ENCODE measurements around the gene ME3. TPM values are rescaled to one million over a fixed set of nuclear protein-coding genes. Genes with fewer than 3 reads are reported as not detected.

The ME3 gene
- total and polyA plus RNA-seq, 4 donors = 1.4 to 7.2 (median 2.3) TPM

DNA sequence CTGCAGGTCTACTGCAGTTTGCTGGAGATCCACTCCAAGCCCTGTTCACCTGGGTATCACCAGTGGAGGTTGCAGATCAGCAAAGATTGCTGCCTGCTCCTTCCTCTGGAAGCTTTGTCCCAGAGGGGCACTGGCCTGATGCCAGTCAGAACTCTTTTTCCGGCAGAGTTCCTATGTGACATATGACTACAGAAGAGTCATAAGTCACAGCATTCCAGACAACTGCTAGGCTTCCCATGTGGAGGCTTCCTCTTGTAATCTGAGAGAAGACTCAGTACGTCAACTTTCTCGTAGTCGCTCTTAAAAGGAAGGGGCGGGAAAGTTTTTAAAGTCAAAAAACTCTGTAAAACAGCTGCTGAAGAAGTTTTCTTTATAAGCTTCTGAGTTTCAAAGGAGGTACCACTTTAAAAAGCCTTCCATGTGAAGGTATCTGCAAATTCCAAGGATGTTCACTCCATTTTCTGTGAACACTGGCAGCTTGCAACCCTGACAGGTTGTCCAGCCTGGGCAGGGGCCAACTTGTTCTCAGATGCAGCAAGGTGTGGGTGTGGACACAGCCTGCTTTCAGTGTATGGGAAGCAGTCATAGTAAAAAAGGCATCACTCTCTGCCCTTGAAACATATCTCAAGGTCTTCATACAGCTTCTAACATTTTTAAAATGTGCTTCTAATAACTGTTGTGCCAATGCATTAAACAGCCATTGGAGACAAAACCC is 97.8 kb downstream of the ME3 start:
- WGBS = 62% methylated on average over 5 of the region's 5 CpGs
- no peak overlapping the region for H3K9ac ChIP-seq (ENCODE audit: low read depth in 1 of 2, low read length in 2 of 2)

DNA sequence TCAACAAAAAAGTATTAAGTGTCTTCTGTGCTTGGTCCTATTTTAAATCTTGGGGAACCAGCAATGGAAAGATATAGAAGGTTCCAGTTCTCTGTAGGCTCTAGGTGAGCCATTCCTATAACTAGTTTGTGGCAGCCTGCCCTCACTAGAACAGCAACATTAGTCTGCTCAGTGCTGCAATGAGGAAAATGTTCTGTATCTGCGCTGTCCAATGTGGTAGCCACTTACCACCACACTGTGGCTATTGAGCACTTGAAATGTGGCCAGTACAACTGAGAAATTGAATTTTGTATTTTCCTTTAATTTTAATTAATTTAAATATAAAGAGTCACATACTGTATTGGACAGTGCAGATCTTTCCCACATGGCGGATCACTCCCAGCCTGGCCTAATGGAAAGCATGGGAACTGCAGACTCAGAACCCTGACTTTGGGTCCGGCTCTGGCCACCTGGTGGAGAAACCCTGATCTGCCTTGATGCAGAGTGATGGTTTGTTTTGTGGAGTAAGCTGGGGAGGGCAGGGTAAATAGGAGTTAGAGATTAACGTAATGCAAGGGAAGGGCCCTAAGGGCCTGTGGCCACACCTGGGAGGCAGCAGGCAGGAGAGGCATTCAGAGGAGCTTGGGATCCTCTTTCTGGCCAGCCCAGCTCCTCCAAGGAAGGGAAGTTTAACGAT is 101.0 kb downstream of the ME3 start:
- WGBS = 72% methylated on average over 5 of the region's 5 CpGs
- TF ChIP-seq, protein P1, sequence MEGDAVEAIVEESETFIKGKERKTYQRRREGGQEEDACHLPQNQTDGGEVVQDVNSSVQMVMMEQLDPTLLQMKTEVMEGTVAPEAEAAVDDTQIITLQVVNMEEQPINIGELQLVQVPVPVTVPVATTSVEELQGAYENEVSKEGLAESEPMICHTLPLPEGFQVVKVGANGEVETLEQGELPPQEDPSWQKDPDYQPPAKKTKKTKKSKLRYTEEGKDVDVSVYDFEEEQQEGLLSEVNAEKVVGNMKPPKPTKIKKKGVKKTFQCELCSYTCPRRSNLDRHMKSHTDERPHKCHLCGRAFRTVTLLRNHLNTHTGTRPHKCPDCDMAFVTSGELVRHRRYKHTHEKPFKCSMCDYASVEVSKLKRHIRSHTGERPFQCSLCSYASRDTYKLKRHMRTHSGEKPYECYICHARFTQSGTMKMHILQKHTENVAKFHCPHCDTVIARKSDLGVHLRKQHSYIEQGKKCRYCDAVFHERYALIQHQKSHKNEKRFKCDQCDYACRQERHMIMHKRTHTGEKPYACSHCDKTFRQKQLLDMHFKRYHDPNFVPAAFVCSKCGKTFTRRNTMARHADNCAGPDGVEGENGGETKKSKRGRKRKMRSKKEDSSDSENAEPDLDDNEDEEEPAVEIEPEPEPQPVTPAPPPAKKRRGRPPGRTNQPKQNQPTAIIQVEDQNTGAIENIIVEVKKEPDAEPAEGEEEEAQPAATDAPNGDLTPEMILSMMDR (IDR thresholded peaks at IDR 0.05; ENCODE audit: low read depth, low read length, missing input control) = peak; percentile 47
- TF ChIP-seq RAD21 (IDR thresholded peaks at IDR 0.05) (peak; percentile 47 to 81), TAF1 (conservative IDR thresholded peaks at IDR 0.05) (no peak)
- TF ChIP-seq, protein P2, sequence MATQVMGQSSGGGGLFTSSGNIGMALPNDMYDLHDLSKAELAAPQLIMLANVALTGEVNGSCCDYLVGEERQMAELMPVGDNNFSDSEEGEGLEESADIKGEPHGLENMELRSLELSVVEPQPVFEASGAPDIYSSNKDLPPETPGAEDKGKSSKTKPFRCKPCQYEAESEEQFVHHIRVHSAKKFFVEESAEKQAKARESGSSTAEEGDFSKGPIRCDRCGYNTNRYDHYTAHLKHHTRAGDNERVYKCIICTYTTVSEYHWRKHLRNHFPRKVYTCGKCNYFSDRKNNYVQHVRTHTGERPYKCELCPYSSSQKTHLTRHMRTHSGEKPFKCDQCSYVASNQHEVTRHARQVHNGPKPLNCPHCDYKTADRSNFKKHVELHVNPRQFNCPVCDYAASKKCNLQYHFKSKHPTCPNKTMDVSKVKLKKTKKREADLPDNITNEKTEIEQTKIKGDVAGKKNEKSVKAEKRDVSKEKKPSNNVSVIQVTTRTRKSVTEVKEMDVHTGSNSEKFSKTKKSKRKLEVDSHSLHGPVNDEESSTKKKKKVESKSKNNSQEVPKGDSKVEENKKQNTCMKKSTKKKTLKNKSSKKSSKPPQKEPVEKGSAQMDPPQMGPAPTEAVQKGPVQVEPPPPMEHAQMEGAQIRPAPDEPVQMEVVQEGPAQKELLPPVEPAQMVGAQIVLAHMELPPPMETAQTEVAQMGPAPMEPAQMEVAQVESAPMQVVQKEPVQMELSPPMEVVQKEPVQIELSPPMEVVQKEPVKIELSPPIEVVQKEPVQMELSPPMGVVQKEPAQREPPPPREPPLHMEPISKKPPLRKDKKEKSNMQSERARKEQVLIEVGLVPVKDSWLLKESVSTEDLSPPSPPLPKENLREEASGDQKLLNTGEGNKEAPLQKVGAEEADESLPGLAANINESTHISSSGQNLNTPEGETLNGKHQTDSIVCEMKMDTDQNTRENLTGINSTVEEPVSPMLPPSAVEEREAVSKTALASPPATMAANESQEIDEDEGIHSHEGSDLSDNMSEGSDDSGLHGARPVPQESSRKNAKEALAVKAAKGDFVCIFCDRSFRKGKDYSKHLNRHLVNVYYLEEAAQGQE (IDR thresholded peaks at IDR 0.05) = no peak
- Histone ChIP-seq H3K36me3 (ENCODE audit: control insufficient read depth in 4 of 4, insufficient read depth in 3 of 4, low read depth in 1 of 4, low read length in 3 of 4) (no peaks in the 10 kb centered on the region), H3K27ac (ENCODE audit: low read depth in 1 of 2, low read length in 2 of 2) (no peak overlapping the region), H3K9ac (ENCODE audit: low read depth in 1 of 2, low read length in 2 of 2) (no peak overlapping the region), H3K4me3 (ENCODE audit: low read depth in 1 of 3, low read length in 3 of 3) (no peak overlapping the region), H3K27me3 (ENCODE audit: control insufficient read depth in 4 of 4, insufficient read depth in 4 of 4, low read length in 3 of 4) (no peaks in the 10 kb centered on the region), H3K9me3 (ENCODE audit: control insufficient read depth in 4 of 4, low read length in 3 of 4) (no peaks in the 10 kb centered on the region), H3K4me1 (ENCODE audit: control insufficient read depth in 4 of 4, insufficient read depth in 4 of 4, low read length in 3 of 4) (no peaks in the 10 kb centered on the region)
- no peak for DNase-seq (ENCODE audit: low spot score)

More for the DNA sequence above, 97.8 kb downstream of the ME3 start:
- peaks cover 0 to 5% (median 0%) of the 10 kb centered on the region in 4 donors for H3K4me1 ChIP-seq (ENCODE audit: control insufficient read depth in 4 of 4, insufficient read depth in 4 of 4, low read length in 3 of 4)
- H3K4me3 ChIP-seq (ENCODE audit: low read depth in 1 of 3, low read length in 3 of 3) = no peak overlapping the region
- TF ChIP-seq EGR1 (IDR thresholded peaks at IDR 0.05; ENCODE audit: low read depth in 2 of 2) (no peak), HNF4A (conservative IDR thresholded peaks at IDR 0.05) (no peak), YY1 (IDR thresholded peaks at IDR 0.05) (no peak), HNF4G (IDR thresholded peaks at IDR 0.05) (no peak), RXRA (IDR thresholded peaks at IDR 0.05) (no peak)
- TF ChIP-seq, protein P3, sequence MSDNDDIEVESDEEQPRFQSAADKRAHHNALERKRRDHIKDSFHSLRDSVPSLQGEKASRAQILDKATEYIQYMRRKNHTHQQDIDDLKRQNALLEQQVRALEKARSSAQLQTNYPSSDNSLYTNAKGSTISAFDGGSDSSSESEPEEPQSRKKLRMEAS (IDR thresholded peaks at IDR 0.05) = no peak
- no peaks in the 10 kb centered on the region for H3K27me3 ChIP-seq (ENCODE audit: control insufficient read depth in 4 of 4, insufficient read depth in 4 of 4, low read length in 3 of 4)
- H3K36me3 ChIP-seq (ENCODE audit: control insufficient read depth in 4 of 4, insufficient read depth in 3 of 4, low read depth in 1 of 4, low read length in 3 of 4) = no peaks in the 10 kb centered on the region
- H3K9me3 ChIP-seq (ENCODE audit: control insufficient read depth in 4 of 4, low read length in 3 of 4) = no peaks in the 10 kb centered on the region
- H3K27ac ChIP-seq (ENCODE audit: low read depth in 1 of 2, low read length in 2 of 2) = no peak overlapping the region
- no peak for DNase-seq (ENCODE audit: low spot score)

DNA sequence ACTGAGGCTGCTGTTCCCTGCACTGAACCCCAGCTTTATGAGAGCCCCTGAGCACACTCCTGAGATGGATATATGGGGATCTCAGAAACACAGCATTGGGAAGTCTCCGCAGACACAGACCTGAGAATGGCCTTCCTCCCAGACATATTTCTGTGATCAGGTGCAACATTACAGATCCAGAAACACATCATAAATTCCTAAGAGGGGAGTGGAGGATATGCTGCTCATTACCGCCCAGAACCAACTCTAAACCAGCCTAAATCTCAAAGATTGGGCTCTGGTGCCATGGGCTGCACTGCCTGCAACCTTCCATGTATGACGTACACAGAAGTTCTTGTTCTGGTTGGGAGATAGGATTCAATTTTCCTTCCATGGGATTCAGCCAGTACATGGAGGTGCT is 102.0 kb downstream of the ME3 start:
- TF ChIP-seq YY1 (IDR thresholded peaks at IDR 0.05) = no peak
- TF ChIP-seq JUND (IDR thresholded peaks at IDR 0.05) = no peak
- TF ChIP-seq FOXA2 (IDR thresholded peaks at IDR 0.05) = no peak
- no peak for TF ChIP-seq GABPA (IDR thresholded peaks at IDR 0.05 in 1 of 2, conservative IDR thresholded peaks at IDR 0.05 in 1 of 2)
- TF ChIP-seq, protein P1 (IDR thresholded peaks at IDR 0.05; ENCODE audit: low read depth, low read length, missing input control) = no peak
- TF ChIP-seq, protein P2 (IDR thresholded peaks at IDR 0.05) = no peak
- TF ChIP-seq HNF4G (IDR thresholded peaks at IDR 0.05) = no peak
- no peak for TF ChIP-seq NR2F2 (IDR thresholded peaks at IDR 0.05)
- DNase-seq (ENCODE audit: low spot score) = no peak
- Histone ChIP-seq H3K36me3 (ENCODE audit: control insufficient read depth in 4 of 4, insufficient read depth in 3 of 4, low read depth in 1 of 4, low read length in 3 of 4) (no peaks in the 10 kb centered on the region), H3K4me1 (ENCODE audit: control insufficient read depth in 4 of 4, insufficient read depth in 4 of 4, low read length in 3 of 4) (no peaks in the 10 kb centered on the region), H3K27me3 (ENCODE audit: control insufficient read depth in 4 of 4, insufficient read depth in 4 of 4, low read length in 3 of 4) (no peaks in the 10 kb centered on the region), H3K9me3 (ENCODE audit: control insufficient read depth in 4 of 4, low read length in 3 of 4) (no peaks in the 10 kb centered on the region), H3K27ac (ENCODE audit: low read depth in 1 of 2, low read length in 2 of 2) (no peak overlapping the region), H3K9ac (ENCODE audit: low read depth in 1 of 2, low read length in 2 of 2) (no peak overlapping the region), H3K4me3 (ENCODE audit: low read depth in 1 of 3, low read length in 3 of 3) (no peak overlapping the region)
- 90% methylated on average over 3 of the region's 3 CpGs for WGBS

Data from liver (tissue), 9 donors.